ENCODE results near the gene EDEM3.
"Not testable (repeated sequence)": the region's sequence is repeated elsewhere in the genome, so short reads cannot be mapped to it uniquely, and the experiment has no call there.

Gene EDEM3

GRCh38 chr1:184754476-184755225, at the start of gene EDEM3:
TSS of gene EDEM3 (minus strand) at chr1:184754858. CDS start at chr1:184754646, 212 bp downstream.
- DNase-seq (ENCODE audit: low spot score): peak; percentile 84

GRCh38 chr1:184804220-184804619, 49.6 kb upstream of the EDEM3 start:
- no peak for DNase-seq (ENCODE audit: low spot score)

DNA sequence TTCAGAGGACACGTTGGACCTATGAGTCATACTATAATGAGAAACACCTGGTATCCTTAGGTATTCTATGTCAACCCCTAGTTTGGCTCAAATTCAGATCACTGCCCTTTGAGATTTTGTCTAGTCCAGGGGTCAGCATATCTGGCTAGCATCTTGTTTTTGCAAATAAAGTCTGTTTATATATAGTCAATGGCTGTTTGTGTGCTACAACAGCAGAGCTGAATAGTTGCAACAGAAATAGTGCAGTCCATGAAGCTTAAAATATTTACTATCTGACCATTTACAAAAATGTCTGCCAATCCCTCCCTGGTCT, 48.5 kb upstream of the EDEM3 start:
- no peak for DNase-seq (ENCODE audit: low spot score)

- DNase-seq (ENCODE audit: low spot score): no peak
Observed at GRCh38 chr1:184802354-184803179, 47.9 kb upstream of the EDEM3 start.

- DNase-seq (ENCODE audit: low spot score): no peak
Observed at GRCh38 chr1:184801503-184801902, 46.8 kb upstream of the EDEM3 start.

- no peak for DNase-seq (ENCODE audit: low spot score)
Observed at GRCh38 chr1:184800876-184801275, 46.2 kb upstream of the EDEM3 start.

DNA sequence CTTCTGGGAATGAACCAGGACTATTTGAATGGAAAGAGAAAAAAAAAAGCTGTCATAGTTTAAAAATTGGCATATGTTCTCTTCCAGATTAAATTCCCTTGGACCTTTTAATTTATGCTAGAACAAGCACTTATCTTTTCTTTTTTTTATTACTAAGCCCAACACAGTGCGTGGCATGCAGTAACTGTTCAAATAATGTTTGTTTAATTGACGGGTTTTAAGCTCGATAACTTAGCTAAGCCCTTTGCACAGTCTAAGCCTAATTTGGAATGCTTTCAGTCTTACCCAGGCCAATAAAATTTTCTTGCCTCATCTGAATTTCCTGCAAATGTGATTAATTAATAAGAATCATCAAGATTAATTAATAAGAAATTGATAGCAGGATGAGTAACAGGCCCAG, 39.3 kb upstream of the EDEM3 start:
- DNase-seq (ENCODE audit: low spot score): no peak

DNA sequence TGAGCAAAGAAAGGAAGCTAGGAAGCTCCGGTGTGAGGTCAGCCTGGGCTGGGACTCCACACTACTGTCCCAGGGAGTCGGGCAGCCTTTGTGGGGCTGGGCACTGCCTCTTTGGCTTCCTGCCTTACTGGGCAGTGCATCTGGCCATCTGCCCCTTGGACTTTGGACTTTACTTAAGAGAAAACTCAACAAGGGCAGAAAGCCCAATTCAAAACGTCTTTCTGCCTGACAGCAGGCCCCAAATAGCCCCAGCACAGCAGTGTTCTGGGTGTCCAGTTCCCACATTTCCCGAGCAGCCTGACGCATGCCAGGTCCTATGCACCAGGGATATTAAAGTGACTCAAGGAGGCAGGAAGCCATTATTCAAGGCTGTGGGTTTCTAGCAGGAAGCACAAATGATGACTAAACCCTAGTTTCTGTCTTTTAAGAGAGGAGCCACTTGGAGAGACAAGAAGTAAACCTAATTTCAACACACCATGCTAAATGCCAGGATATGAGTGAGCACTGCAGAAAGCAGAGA, 37.9 kb upstream of the EDEM3 start:
- peak; percentile 24 for DNase-seq (ENCODE audit: low spot score)

GRCh38 chr1:184791550-184791900, 36.9 kb upstream of the EDEM3 start:
- DNase-seq (ENCODE audit: low spot score): no peak

DNA sequence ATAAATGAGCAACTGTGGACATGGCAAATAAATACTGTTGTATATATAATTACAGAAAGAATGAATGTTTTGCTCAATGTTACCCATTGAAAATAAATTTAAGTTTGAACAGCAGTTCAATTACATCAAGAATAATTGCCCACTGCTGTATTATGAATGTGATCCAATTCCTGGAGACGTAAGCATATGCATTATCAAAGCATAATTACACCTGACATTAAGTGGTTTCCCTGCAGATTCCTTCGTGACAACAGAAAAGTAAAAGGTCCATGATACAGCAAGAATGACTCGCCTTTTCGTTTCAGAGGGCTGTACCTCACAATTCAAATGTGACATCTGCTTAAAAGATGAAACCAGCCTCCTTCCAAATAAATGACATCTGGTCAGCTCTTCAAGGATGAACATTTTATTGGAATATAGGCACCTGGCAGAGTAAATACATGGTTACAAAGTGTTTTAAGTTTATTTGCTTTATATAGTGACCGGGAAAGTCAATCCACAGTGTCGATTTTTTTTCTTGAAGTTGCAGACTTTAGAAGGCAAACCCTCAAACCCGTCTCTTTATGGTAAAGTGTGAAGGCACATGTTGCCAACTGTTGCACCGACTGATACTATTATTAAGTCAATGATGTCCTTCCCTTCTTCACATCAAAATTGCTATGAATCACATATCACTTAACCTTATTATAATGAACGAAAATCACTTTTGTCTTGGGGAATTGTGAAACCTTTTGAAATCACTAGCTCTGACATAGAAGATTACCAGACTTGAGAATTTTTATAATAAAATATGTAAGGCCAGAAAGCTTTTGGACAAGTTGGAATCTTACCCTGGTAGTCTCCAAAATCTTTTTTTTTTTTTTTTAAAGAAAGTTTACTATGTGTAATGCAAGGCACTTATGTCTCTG, 36.2 kb upstream of the EDEM3 start:
- no peak for DNase-seq (ENCODE audit: low spot score)

DNA sequence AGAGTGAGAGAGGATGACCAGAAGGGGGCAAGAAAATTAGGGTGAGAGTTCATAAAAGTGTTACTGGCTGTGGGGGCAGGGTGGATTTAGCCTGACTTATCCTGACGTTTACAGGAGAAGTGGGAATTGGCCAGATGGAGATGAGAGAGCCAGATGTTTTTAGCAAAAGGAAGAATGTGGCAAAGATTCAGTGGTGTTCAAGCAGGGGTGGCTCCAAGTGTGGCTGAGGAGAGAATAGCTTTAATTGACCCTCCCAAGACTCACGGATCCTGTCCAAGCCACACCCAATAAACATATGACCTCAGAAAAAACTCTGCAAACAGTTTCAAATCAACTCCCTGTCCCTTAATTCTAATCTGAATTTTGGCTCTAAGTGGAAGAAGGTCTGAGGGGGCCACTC, 35.2 kb upstream of the EDEM3 start:
- DNase-seq (ENCODE audit: low spot score): no peak

DNA sequence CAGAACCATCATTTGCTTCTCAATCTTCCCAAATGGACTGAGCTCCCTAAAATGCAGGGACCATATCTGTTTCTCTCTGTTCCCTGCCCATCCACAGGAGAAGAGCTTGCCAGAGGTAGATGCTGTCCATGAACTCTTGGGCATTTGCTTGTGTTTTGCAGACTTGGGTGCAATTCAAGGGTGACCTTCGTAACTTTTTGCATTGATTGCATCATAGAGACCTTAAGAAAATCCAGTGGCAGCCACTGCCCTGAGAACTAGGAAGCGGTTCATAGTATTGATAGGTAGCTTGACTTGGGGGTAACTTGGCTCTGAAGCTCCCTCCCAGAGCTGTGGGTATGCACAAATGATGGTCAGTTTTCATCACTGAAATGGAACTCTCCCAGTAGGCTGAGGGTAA, 34.3 kb upstream of the EDEM3 start:
- DNase-seq (ENCODE audit: low spot score): no peak

DNA sequence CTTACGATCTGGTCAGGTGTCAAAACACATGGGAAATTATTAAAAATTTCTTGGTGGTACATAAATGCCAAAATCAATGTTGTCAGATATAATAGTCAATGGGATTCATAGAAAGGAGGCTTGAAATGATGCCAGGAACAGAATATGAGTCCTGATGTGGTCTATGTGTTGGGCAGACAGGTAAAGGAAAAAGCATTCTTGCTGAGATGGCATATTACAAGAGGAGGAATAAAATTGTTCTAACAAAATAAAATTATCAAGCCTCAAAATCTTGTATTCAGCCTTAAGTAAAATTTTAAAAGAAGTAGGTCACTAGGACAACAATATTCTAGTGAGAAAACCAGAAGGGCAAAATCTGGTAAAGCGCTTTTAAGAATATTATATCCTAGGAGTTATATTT, 30.9 kb upstream of the EDEM3 start:
- no peak for DNase-seq (ENCODE audit: low spot score)

- DNase-seq (ENCODE audit: low spot score): not testable (repeated sequence)
Observed at GRCh38 chr1:184783723-184784122, 29.1 kb upstream of the EDEM3 start.

DNA sequence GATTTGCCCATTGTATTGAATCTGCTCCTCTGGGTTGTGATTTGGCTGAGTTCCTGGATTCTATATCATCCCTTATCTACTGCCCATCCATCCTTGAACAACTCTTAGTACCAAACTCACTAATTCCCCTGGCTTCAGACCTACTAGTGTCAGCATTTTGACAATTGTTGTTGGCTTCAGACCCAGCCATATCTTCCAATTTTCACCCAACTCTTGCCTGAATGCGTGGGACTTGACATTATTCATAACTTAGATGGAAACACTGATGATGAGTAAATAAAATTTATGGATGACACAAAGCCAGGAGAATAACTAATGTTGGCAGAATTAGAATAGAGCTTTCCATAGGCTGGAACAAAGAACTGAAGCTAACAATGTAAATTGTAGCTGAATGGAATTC, 27.3 kb upstream of the EDEM3 start:
- DNase-seq (ENCODE audit: low spot score): no peak

DNA sequence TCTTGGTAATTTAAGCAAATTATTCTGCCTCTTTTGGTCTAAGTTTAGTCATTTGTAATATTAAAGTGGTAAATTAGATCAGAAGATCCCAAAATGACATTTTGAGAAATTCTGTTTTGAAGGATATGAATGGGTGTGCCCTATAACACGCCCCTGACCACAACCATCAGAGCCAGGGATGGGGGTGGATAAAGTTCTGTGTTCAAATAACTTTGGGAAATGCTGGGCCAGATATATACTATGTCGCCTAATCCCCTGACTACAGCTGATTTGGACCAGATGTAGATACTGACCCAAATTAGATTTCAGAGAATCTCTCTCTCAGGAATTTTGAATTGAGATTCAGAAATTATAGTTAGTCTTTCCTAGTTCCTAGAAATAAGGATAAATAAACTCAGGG, 21.2 kb upstream of the EDEM3 start:
- no peak for DNase-seq (ENCODE audit: low spot score)

- no peak for DNase-seq (ENCODE audit: low spot score)
Observed at GRCh38 chr1:184775329-184775728, 20.7 kb upstream of the EDEM3 start.

- no peak for DNase-seq (ENCODE audit: low spot score)
Observed at GRCh38 chr1:184773762-184774320, 19.2 kb upstream of the EDEM3 start.

DNA sequence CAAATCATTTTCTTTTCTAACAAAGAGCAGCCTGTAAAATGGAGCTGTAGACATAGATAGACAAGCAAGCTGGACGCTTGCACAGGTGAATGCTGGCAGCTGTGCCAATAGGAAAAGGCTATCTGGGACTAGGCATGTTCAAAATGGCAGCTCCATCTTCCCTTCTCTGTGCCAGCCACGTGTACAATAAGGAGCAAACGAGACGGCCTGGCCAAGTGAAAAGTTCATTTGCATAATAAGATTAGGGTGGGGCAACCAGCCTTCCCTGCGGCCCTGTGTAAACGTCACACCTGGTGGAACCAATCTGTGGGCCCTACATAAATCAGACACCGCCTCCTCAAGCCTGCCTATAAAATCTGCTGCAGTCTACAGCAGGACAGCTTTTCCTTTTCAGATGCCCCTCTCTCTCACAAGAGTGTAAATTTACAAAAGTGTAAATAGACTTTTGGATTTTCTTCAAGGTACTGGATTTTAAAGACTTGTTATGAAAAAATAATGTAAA, 16.6 kb upstream of the EDEM3 start:
- DNase-seq (ENCODE audit: low spot score): no peak

GRCh38 chr1:184770181-184770979, 15.7 kb upstream of the EDEM3 start:
- no peak for DNase-seq (ENCODE audit: low spot score)

GRCh38 chr1:184769241-184769640, 14.6 kb upstream of the EDEM3 start:
- DNase-seq (ENCODE audit: low spot score): no peak

Data from HuH-7 (cell line).